SK-N-SH treated with all-trans-retinoic acid at 6 μM for 48 hours (cell line): ENCODE results near the gene TMA7B.

ENCODE experiments used
- ESRRG ChIP-seq: fragments of 250-450 bp; sonication (Bioruptor Pico); IDR thresholded peaks from 2 replicates; pipeline ENCODE4 v1.6.1; 2021; ENCODE audit warnings: mild to moderate bottlenecking
- PPARA ChIP-seq: fragments of 250-450 bp; sonication (Bioruptor Pico); IDR thresholded peaks from 2 replicates; pipeline ENCODE4 v1.5.0; 2020; ENCODE audit warnings: mild to moderate bottlenecking, borderline replicate concordance
- RARB ChIP-seq: fragments of 250-450 bp; sonication (Bioruptor Pico); IDR thresholded peaks from 2 replicates; pipeline ENCODE4 v1.8.0; 2021; ENCODE audit warnings: mild to moderate bottlenecking, moderate library complexity
- SNAI2 ChIP-seq: fragments of 250-450 bp; sonication (Bioruptor Pico); IDR thresholded peaks from 2 replicates; pipeline ENCODE4 v1.5.0; 2020; ENCODE audit warnings: mild to moderate bottlenecking, moderate library complexity
- TCF4 ChIP-seq: fragments of 250-450 bp; sonication (Bioruptor Pico); IDR thresholded peaks from 2 replicates; pipeline ENCODE4 v1.8.0; 2021; ENCODE audit warnings: mild to moderate bottlenecking, moderate library complexity, borderline replicate concordance

- TF ChIP-seq ESRRG (CRISPR knock-in tag), result no peak
- no peak for TF ChIP-seq SNAI2 (CRISPR knock-in tag)
- no peak for TF ChIP-seq PPARA
- TF ChIP-seq TCF4 (CRISPR knock-in tag), result no peak
- TF ChIP-seq RARB (CRISPR knock-in tag), result no peak
Measured at GRCh38 chr22:39955675-39956074, 4.5 kb upstream of the TMA7B start.
